SK-N-SH (cell line): ENCODE results near the gene FCSK.

Experiments
- EZH2phosphoT487 ChIP-seq: fragments of 200-600 bp; sonication (generic); IDR thresholded peaks from 2 replicates; pipeline ENCODE4 v1.6.1; 2017; ENCODE audit warnings: low read depth, mixed run types, mild to moderate bottlenecking, antibody characterized with exemption, moderate library complexity, borderline replicate concordance
- MXI1 ChIP-seq: IDR thresholded peaks from 2 replicates; pipeline ENCODE4 v1.6.1; 2012; ENCODE audit warnings: mild to moderate bottlenecking, low read depth, low read length, improper control_type of control experiment
- RAD21 ChIP-seq: IDR thresholded peaks from 2 replicates; pipeline ENCODE4 v1.6.1; 2012; ENCODE audit warnings: mild to moderate bottlenecking, low read length
- TF ChIP-seq, protein P1 (sequence below): fragments of 200-600 bp; sonication (generic); IDR thresholded peaks from 2 replicates; pipeline ENCODE4 v1.6.1; 2017; ENCODE audit warnings: antibody characterized with exemption, mild to moderate bottlenecking, moderate library complexity

DNA sequence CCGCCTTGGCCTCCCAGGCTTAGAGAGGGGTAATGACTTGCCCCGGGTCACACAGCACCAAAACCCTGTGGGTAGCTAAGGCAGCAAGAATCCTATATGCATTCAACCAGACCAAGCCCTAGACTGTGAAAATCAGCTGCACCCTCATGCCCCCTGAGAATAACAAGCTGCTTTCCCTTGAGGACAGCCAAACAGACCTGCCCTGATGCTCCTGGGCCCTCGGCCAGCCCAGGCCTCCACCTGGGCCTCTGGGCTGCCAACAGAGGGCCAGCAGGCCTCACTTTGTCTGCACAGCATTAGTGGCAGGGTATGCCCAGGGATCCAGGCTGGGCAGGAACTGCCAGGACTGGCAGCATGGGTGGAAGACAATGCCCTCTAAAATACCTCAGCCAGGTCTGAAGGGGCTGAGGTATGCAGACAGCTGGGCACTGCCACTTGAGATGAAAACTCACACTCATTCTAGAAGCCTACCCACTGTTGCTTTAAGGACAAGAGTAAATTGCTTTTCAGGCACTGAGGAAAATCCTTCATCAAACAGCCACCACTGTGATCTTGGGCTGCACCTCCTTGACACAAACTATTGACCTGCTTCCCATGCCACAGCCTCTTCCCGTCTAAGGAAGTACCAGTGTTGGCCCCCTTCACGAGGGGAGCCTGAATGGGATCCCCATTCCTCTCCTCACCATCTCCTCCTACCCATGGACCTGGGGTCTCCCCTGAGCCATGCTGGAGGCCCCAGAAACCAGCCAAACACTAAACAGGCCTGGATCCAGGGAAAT lies 24.3 kb upstream of the FCSK start:
- peak; percentile 17; the same call in 1 of the 2 replicates for TF ChIP-seq RAD21
- TF ChIP-seq, protein P1, sequence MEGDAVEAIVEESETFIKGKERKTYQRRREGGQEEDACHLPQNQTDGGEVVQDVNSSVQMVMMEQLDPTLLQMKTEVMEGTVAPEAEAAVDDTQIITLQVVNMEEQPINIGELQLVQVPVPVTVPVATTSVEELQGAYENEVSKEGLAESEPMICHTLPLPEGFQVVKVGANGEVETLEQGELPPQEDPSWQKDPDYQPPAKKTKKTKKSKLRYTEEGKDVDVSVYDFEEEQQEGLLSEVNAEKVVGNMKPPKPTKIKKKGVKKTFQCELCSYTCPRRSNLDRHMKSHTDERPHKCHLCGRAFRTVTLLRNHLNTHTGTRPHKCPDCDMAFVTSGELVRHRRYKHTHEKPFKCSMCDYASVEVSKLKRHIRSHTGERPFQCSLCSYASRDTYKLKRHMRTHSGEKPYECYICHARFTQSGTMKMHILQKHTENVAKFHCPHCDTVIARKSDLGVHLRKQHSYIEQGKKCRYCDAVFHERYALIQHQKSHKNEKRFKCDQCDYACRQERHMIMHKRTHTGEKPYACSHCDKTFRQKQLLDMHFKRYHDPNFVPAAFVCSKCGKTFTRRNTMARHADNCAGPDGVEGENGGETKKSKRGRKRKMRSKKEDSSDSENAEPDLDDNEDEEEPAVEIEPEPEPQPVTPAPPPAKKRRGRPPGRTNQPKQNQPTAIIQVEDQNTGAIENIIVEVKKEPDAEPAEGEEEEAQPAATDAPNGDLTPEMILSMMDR: no peak
- no peak for TF ChIP-seq MXI1
- no peak for TF ChIP-seq EZH2phosphoT487
